HG03039 (cell line): ENCODE results near the gene CARD8.

ENCODE experiments used
- ATAC-seq: cut with Tn5 transposase; IDR thresholded peaks from one replicate; pipeline ENCODE4 v1.9.1; 2021; ENCODE audit warnings: mild to moderate bottlenecking, moderate library complexity; ENCODE audit not compliant: unreplicated experiment

CARD8 gene

GRCh38 chr19:48176226-48176625 lies 79.5 kb downstream of the CARD8 start:
- no peak for ATAC-seq

GRCh38 chr19:48175578-48175977 lies 80.1 kb downstream of the CARD8 start:
- ATAC-seq, result no peak

DNA sequence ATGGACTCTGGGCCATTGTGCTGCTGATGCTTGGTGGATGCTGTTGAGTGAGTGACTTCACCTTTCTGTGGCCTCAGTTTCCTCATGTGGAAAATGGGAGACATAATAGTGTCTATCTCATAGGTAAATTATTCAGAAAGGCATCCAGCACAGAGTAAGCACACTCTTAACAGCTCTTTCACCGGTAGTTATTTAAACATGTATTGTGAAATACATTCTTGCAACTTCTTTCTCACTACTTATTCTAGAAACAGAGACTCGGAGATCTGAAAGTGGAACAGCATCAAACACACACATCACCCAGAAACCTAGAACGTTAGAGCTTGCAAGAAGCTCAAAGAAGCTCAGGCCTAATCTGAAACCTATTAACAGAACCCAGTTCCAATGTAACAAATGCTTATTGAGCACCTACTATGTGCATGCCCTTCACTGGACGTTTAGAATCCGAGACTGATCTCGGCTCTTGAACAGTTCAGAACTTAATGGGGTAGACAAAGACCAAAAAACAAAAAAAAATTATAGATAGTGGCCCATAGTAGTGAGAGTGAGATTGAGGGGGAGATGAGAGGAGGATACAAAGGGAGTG lies 81.2 kb downstream of the CARD8 start:
- ATAC-seq, result no peak

DNA sequence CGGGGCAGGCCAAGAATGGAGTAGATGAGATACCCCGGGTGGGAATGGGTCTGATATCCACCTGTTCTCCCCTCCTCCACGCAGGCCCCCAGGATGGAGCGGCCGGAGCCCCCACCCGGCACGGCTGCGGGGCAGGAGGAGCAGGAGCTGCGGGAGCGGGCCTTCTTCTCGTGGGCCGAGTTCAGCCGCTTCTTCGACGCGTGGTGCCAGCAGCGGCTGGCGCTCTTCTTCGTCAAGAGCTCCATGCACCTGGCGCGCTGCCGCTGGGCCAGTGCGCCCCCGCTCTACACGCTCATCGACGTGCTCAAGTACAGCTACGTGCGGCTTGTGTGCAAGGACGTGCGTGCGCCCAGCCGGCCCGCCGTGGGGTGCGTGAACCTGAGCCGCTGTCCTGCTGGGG lies 84.0 kb downstream of the CARD8 start:
- no peak for ATAC-seq

DNA sequence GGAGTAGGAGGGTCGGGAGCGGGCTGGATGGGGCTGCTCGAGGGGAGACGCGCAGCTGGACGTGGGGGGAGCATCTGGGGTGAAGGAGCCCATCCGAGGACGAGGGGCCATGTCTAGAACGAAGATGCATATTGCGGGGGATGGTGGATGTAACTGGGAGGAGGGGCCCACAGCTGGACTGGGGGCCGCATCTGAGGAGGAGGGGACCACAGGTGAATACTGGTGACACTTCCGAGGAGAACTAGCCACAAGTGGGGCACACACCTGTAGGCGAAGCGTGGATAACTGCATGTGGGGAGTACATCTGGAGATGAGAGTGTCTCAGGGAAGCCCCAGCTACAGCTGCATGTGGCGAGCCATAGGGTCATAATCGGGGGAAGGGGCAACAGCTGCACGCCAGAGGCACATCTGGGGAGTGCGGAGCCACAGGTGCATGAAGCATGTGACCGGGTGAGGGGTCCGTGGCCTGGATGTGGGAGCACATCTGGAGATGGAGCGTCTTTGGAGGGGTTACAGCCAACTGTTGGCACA lies 84.8 kb downstream of the CARD8 start:
- no peak for ATAC-seq

GRCh38 chr19:48169939-48170803 lies 85.5 kb downstream of the CARD8 start, which contains the start of the genes LIG1 and ZSWIM9:
LIG1 (minus strand) TSS chr19:48170344; CDS start chr19:48165566, 4,778 bp downstream.
ZSWIM9 (plus strand) TSS chr19:48170680; CDS start chr19:48171803, 1,123 bp downstream.
- ATAC-seq, result peak; percentile 73

GRCh38 chr19:48169578-48169938 lies 86.2 kb downstream of the CARD8 start:
- ATAC-seq, result peak; percentile 12

GRCh38 chr19:48168689-48169088 lies 87.0 kb downstream of the CARD8 start:
- no peak for ATAC-seq

DNA sequence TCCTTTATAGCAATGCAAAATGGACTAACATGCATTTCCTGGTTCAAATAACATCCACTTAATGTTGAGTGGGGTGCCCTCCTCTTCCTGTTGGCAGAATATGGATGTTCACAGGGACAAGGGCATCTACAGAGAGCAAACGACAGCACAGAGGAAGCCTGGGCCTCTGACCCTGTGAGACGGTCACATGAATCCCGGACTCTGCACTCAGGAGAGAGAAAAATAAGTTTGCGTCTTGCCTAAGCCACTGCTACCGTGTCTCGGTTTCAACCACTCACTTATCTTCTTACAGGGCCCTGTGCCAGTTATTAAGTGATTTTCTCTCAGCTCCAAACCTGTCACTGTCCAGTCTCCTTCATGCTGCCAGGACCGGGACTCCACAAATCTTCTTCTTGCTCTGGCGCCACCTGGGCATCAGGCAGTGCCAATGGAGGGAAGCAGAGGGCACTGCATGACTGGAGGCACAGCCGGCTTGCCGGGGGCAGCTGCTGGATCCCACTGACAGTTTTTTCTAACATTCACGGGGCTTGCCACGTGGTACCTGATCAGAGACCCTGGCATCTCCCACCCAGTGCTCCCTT lies 97.4 kb downstream of the CARD8 start:
- ATAC-seq, result no peak
